HG03432 (cell line): Measurements from ENCODE around the gene MBD2.

ENCODE experiments used
- ATAC-seq: cut with Tn5 transposase; IDR thresholded peaks from one replicate; pipeline ENCODE4 v1.9.1; 2021; ENCODE audit warnings: mild to moderate bottlenecking, moderate library complexity; ENCODE audit not compliant: unreplicated experiment

The MBD2 gene

DNA sequence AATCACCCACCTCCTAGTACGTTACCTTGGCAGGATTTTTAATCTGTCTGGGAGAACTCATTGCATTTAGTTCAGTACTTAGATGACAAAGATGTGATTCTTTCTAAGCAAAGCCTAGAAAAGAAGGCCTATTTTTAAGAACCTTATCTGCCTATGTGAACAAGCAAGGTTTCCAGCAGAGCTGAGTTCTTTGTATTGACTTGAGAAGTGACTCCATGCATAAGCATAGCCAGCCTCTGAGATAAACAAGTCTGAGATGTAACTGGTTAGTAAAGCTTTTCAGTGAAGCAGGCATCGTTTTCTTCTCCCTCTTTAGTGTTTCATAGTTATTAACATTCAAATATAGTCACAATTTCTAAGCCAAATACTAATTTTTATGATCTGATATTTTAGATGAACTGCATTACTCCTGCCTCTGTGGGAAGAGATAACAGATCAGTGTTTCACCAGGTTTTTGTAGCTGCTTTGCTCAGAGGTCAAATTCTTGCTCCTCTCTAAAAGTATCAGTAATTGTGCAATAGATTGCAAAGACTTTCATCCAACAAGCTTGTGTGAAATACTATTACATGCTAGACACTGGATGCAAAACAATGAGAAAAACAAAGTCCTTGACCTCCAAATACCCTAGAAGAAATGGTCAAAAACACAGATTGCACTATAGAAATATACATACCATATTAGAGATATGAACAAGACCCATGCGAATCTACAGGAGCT is 107.8 kb downstream of the MBD2 start:
- ATAC-seq = no peak

DNA sequence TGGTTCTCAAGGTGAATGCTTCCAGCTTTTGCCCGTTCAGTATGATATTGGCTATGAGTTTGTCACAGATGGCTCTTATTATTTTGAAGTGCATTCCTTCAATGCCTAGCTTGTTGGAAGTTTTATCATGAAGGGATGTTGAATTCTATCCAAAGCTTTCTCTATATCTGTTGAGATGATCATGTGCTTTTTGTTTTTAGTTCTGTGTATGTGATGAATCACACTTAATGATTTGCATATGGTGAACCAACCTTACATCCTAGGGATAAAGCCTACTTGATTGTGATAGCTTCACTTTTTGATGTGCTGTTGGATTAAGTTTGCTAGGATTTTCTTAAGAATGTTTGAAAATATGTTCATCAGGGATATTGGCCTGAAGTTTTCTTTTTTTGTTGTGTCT is 112.1 kb downstream of the MBD2 start:
- no peak for ATAC-seq

DNA sequence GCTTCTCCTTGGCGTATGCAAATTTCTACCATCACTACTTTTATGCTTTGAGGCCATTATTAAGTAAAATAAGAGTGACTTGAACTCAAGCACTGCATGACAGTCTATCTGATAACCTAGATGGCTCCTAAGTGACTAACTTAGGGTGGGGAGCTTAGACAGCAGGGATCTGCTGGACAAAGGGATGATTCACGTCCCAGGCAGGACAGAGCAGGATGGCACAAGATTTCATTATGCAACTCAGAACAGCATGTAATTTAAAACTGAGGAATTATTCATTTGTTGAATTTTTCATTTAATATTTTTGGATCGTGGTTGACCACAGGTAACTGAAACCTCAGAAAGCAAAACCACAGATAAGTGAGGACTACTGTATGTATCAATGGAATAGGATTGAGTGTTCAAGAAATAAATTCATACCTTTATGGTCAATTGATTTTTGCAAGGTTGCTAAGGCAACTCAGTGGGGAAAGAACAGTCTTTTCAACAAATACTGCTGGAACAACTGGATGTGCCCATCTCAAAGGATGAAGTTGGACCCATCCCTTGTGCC is 115.3 kb downstream of the MBD2 start:
- ATAC-seq = no peak

DNA sequence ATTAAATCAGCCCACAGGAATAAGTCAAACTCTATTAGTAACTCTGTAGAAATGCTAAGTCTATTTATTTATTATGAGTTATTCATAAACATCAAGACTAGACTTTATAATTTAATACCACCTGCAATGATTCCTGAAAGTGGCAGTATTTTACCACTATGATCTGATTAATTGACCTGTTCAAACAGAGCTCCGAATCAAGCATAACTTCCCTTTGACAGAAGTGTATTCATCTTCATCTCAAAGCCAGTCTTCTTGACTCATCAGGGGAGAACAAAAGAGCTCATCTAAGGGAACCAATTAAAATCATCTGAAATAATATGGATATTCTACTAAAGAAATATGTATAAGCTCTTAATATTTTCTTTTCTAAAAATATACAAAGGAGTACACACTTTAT is 122.3 kb downstream of the MBD2 start:
- no peak for ATAC-seq
